Caco-2 (cell line): ENCODE measurements around the gene DIP2B. TPM values are rescaled to one million over a fixed set of nuclear protein-coding genes. Genes with fewer than 3 reads are reported as not detected.

Experiments used
- BruUV-seq: library from RNA; stranded (reverse); fragments of 400-500 nt; replicated peaks from 2 replicates; lab custom pipeline; 2021; lab: Mats Ljungman, UMichigan
- CTCF ChIA-PET: fragments of 300-600 bp; sonication (Branson Sonifier 250); formaldehyde crosslinking; loops from one replicate; lab custom pipeline; 2022; ENCODE audit warnings: antibody characterized with exemption; lab: Charles Lee
- POLR2A ChIA-PET: fragments of 300-600 bp; sonication (Branson Sonifier 250); formaldehyde crosslinking; loops from one replicate; lab custom pipeline; 2022; ENCODE audit warnings: antibody characterized with exemption; lab: Charles Lee
- DNase-seq, 2 experiments: peaks; one replicate each; pipeline versions ENCODE4 v3.0.0 to v3.0.0-alpha.2; 2020 to 2022
- H3K27me3 ChIP-seq: replicated peaks from 2 replicates; pipeline ENCODE4 v1.6.0; 2011; ENCODE audit warnings: low read length; ENCODE audit not compliant: control insufficient read depth, insufficient read depth
- H3K36me3 ChIP-seq: 2 replicates; pipeline ENCODE4 v1.5.1; 2011; ENCODE audit warnings: low read length; ENCODE audit not compliant: control insufficient read depth, insufficient read depth
- H3K4me1 ChIP-seq: fragments of 250-450 bp; sonication (Bioruptor Pico); 2 replicates; pipeline ENCODE4 v1.5.1; 2020; ENCODE audit warnings: mild to moderate bottlenecking
- H3K4me3 ChIP-seq: 2 replicates; pipeline ENCODE4 v1.5.1; 2011; ENCODE audit warnings: low read depth, mild to moderate bottlenecking, control low read depth, low read length
- H3K9me3 ChIP-seq: fragments of 250-450 bp; sonication (Bioruptor Pico); 2 replicates; pipeline ENCODE4 v1.5.1; 2020; ENCODE audit warnings: mild to moderate bottlenecking, moderate library complexity
- H3K27ac Mint-ChIP-seq: one replicate; pipeline ENCODE4 v1.8.0; 2022; ENCODE audit warnings: mixed read lengths; ENCODE audit not compliant: unreplicated experiment
- H3K27me3 Mint-ChIP-seq: one replicate; pipeline ENCODE4 v1.8.0; 2022; ENCODE audit warnings: mixed read lengths; ENCODE audit not compliant: insufficient read depth, unreplicated experiment
- H3K36me3 Mint-ChIP-seq: one replicate; pipeline ENCODE4 v1.8.0; 2022; ENCODE audit warnings: mild to moderate bottlenecking, mixed read lengths; ENCODE audit not compliant: insufficient read depth, unreplicated experiment
- H3K4me1 Mint-ChIP-seq: one replicate; pipeline ENCODE4 v1.8.0; 2022; ENCODE audit warnings: low read depth, mixed read lengths; ENCODE audit not compliant: unreplicated experiment
- H3K4me3 Mint-ChIP-seq: one replicate; pipeline ENCODE4 v1.8.0; 2022; ENCODE audit warnings: mild to moderate bottlenecking, moderate library complexity, mixed read lengths; ENCODE audit not compliant: unreplicated experiment
- H3K9me3 Mint-ChIP-seq: one replicate; pipeline ENCODE4 v1.8.0; 2022; ENCODE audit warnings: mixed read lengths; ENCODE audit not compliant: unreplicated experiment
- CTCF ChIP-seq, 2 experiments: fragments of 200-600 bp in 1 of 2; IDR thresholded peaks; 1 replicate in 1 of 2; 2 replicates in 1 of 2; pipeline versions ENCODE4 v1.5.1 to v1.8.0; 2011 to 2022; ENCODE audit warnings: antibody characterized with exemption in 1 of 2, control low read depth in 1 of 2, inconsistent platforms in 1 of 2, low read depth in 1 of 2, low read length in 1 of 2, mild to moderate bottlenecking in 1 of 2, moderate library complexity in 1 of 2; ENCODE audit not compliant: insufficient read depth in 1 of 2, severe bottlenecking in 1 of 2, unreplicated experiment in 1 of 2
- intact Hi-C: fragments of 100-400 bp; cut with micrococcal nuclease; formaldehyde crosslinking; loops from one replicate; pipeline ENCODE4 v1.10.0; 2022; ENCODE audit not compliant: unreplicated experiment
- total RNA-seq: library from RNA; stranded (reverse); gene quantifications from 2 replicates; pipeline ENCODE4 v1.2.3, GENCODE V29; 2022

DIP2B gene
- total RNA-seq, 1 experiment from 2014 or later: 32.7 TPM

GRCh38 chr12:50638482-50638880, 133.7 kb downstream of the DIP2B start:
- intact Hi-C loops: loop anchor here (1.0 kb wide), 1 partner anchor 133 kb away; no protein-coding TSS in a partner anchor
- Histone ChIP-seq H3K4me1 (peaks cover 46% of the 10 kb centered on the region), H3K4me3 (no peak overlapping the region), H3K9me3 (no peaks in the 10 kb centered on the region), H3K36me3 (peaks cover 7% of the 10 kb centered on the region), H3K27me3 (no peaks in the 10 kb centered on the region)
- Mint-ChIP-seq H3K27me3 (no peaks in the 10 kb centered on the region), H3K9me3 (no peaks in the 10 kb centered on the region), H3K27ac (no peak overlapping the region), H3K4me1 (peaks cover 62% of the 10 kb centered on the region), H3K36me3 (peaks cover 24% of the 10 kb centered on the region), H3K4me3 (no peak overlapping the region)
- CTCF ChIA-PET: interaction anchor here (0.6 to 1.6 kb wide), 15 partner anchors 8 to 134 kb away, joined by 3 to 33 read pairs (median 4); partner anchors contain the start of gene DIP2B
- DNase-seq: no peak
- TF ChIP-seq CTCF (IDR thresholded peaks at IDR 0.05; ENCODE audit: insufficient read depth in 1 of 2, low read depth in 1 of 2, low read length in 1 of 2, severe bottlenecking in 1 of 2, unreplicated experiment in 1 of 2): no peak
- POLR2A ChIA-PET: interaction anchor here (0.6 kb wide), 1 partner anchor 384 kb away, joined by 4 read pairs; no protein-coding TSS in a partner anchor
- BruUV-seq: no TSS peak

- Mint-ChIP-seq H3K36me3 (peaks cover 17% of the 10 kb centered on the region), H3K9me3 (no peaks in the 10 kb centered on the region), H3K4me1 (peaks cover 54% of the 10 kb centered on the region), H3K4me3 (no peak overlapping the region), H3K27ac (no peak overlapping the region), H3K27me3 (no peaks in the 10 kb centered on the region)
- DNase-seq: no peak
- intact Hi-C loops: no loop called here
- Histone ChIP-seq H3K9me3 (no peaks in the 10 kb centered on the region), H3K36me3 (peaks cover 7% of the 10 kb centered on the region), H3K4me1 (peaks cover 33% of the 10 kb centered on the region), H3K4me3 (no peak overlapping the region), H3K27me3 (no peaks in the 10 kb centered on the region)
- no TSS peak for BruUV-seq
- POLR2A ChIA-PET: no interaction called here
- TF ChIP-seq CTCF (IDR thresholded peaks at IDR 0.05; ENCODE audit: insufficient read depth in 1 of 2, low read depth in 1 of 2, low read length in 1 of 2, severe bottlenecking in 1 of 2, unreplicated experiment in 1 of 2): no peak
- CTCF ChIA-PET: no interaction called here
These were observed 134.9 kb downstream of the DIP2B start for GRCh38 chr12:50639721-50640120.

- Histone ChIP-seq H3K4me1 (peaks cover 26% of the 10 kb centered on the region), H3K36me3 (peaks cover 7% of the 10 kb centered on the region), H3K4me3 (no peak overlapping the region), H3K9me3 (no peaks in the 10 kb centered on the region), H3K27me3 (no peaks in the 10 kb centered on the region)
- CTCF ChIA-PET: interaction anchor here (0.7 kb wide), 1 partner anchor 131 kb away, joined by 3 read pairs; no protein-coding TSS in a partner anchor
- H3K9me3 Mint-ChIP-seq: no peaks in the 10 kb centered on the region
- H3K4me1 Mint-ChIP-seq: peaks cover 46% of the 10 kb centered on the region
- no peaks in the 10 kb centered on the region for H3K27me3 Mint-ChIP-seq
- no TSS peak for BruUV-seq
- no peak overlapping the region for H3K4me3 Mint-ChIP-seq
- no peak overlapping the region for H3K27ac Mint-ChIP-seq
- DNase-seq: no peak
- no peak for TF ChIP-seq CTCF (IDR thresholded peaks at IDR 0.05; ENCODE audit: insufficient read depth in 1 of 2, low read depth in 1 of 2, low read length in 1 of 2, severe bottlenecking in 1 of 2, unreplicated experiment in 1 of 2)
- H3K36me3 Mint-ChIP-seq: peaks cover 17% of the 10 kb centered on the region
- POLR2A ChIA-PET: no interaction called here
- intact Hi-C loops: no loop called here
These were observed 135.6 kb downstream of the DIP2B start for GRCh38 chr12:50640321-50640939.
